ENCODE results near the gene SCAP.
A peak's percentile ranks its signal among the peaks of the same experiment; 100 is the strongest.

The SCAP gene

DNA sequence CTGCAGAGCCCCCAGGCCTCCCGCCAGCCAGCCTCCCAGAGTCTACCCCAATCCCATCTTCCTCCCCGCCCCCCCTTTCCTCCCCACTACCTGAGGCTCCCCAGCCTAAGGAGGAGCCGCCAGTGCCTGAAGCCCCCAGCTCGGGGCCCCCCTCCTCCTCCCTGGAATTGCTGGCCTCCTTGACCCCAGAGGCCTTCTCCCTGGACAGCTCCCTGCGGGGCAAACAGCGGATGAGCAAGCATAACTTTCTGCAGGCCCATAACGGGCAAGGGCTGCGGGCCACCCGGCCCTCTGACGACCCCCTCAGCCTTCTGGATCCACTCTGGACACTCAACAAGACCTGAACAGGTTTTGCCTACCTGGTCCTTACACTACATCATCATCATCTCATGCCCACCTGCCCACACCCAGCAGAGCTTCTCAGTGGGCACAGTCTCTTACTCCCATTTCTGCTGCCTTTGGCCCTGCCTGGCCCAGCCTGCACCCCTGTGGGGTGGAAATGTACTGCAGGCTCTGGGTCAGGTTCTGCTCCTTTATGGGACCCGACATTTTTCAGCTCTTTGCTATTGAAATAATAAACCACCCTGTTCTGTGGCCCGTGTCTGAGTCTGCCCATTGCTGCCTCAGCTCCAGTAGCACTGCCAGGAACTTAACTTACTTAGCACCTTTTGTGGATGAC, 62.8 kb downstream of the SCAP start:
- no peak for DNase-seq

DNA sequence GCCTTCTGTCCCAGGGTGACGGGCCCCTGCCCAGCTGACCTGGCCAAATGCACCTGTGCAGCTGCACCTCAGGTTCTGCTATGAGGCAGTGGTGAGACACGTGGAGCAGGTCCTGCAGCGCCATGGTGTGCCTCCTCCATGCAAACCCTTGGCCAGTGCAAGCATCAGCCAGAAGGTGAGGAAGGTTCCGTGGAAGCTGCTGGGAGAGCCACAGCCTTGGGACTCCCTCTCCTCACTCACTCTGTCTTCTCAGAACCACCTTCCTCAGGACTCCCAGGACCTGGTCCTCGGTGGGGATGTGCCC, 63.3 kb downstream of the SCAP start:
- no peak for DNase-seq

DNA sequence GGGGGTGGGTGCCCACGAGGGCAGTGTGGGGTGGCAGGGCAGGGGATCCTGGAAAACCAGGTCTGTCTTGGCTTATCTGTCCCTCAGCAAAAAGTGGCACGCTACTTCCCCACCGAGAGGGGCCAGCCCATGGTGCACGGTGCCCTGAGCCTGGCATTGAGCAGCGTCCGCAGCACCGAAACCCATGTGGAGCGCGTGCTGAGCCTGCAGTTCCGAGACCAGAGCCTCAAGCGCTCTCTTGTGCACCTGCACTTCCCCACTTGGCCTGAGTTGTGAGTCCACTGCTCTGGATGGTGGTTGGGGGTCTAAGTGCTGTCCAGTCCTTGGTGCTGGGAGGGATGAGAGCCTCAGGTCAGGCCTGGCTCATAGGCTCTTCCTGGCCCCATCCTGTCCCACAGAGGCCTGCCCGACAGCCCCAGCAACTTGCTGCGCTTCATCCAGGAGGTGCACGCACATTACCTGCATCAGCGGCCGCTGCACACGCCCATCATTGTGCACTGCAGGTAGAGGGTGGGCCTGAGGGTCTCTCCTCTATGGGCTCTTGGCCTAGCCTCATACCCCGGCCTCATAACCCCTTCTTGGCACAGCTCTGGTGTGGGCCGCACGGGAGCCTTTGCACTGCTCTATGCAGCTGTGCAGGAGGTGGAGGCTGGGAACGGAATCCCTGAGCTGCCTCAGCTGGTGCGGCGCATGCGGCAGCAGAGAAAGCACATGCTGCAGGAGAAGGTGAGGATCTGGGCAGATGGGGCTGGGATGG, 63.9 kb downstream of the SCAP start:
- no peak for DNase-seq

DNA sequence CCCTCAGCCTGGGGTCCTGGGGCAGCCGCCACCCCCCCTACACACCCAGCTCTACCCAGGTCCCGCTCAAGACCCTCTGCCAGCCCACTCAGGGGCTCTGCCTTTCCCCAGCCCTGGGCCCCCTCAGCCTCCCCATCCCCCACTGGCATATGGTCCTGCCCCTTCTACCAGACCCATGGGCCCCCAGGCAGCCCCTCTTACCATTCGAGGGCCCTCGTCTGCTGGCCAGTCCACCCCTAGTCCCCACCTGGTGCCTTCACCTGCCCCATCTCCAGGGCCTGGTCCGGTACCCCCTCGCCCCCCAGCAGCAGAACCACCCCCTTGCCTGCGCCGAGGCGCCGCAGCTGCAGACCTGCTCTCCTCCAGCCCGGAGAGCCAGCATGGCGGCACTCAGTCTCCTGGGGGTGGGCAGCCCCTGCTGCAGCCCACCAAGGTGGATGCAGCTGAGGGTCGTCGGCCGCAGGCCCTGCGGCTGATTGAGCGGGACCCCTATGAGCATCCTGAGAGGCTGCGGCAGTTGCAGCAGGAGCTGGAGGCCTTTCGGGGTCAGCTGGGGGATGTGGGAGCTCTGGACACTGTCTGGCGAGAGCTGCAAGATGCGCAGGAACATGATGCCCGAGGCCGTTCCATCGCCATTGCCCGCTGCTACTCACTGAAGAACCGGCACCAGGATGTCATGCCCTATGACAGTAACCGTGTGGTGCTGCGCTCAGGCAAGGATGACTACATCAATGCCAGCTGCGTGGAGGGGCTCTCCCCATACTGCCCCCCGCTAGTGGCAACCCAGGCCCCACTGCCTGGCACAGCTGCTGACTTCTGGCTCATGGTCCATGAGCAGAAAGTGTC, 64.7 kb downstream of the SCAP start:
- no peak for DNase-seq

DNA sequence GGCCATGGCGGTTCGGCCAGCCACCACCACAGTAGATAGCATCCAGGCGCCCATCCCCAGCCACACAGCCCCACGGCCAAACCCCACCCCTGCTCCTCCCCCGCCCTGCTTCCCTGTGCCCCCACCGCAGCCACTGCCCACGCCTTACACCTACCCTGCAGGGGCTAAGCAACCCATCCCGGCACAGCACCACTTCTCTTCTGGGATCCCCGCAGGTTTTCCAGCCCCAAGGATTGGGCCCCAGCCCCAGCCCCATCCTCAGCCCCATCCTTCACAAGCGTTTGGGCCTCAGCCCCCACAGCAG, 65.4 kb downstream of the SCAP start:
- no peak for DNase-seq

DNA sequence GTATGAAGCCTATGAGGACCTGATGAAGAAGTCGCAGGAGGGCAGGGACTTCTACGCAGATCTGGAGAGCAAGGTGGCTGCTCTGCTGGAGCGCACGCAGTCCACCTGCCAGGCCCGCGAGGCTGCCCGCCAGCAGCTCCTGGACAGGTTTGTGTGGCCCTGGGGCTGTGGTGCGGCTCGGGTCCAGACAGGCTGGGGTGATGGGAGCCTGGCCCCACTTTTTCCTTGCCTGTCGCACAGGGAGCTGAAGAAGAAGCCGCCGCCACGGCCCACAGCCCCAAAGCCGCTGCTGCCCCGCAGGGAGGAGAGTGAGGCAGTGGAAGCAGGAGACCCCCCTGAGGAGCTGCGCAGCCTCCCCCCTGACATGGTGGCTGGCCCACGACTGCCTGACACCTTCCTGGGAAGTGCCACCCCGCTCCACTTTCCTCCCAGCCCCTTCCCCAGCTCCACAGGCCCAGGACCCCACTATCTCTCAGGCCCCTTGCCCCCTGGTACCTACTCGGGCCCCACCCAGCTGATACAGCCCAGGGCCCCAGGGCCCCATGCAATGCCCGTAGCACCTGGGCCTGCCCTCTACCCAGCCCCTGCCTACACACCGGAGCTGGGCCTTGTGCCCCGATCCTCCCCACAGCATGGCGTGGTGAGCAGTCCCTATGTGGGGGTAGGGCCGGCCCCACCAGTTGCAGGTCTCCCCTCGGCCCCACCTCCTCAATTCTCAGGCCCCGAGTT, 65.9 kb downstream of the SCAP start:
- no peak for DNase-seq

DNA sequence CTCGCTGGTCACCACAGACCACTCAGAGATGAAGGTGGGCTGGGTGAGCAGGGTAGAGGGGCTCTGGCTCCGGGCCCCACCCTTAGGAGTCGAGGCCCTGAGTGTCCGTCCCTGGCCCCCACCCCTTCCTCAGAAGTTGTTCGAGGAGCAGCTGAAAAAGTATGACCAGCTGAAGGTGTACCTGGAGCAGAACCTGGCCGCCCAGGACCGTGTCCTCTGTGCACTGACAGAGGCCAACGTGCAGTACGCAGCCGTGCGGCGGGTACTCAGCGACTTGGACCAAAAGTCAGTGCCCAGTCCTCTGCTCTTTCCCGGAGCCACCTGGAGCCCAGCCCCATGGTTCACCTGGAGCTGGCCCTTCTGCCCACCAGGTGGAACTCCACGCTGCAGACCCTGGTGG, 66.5 kb downstream of the SCAP start:
- DNase-seq: no peak

DNA sequence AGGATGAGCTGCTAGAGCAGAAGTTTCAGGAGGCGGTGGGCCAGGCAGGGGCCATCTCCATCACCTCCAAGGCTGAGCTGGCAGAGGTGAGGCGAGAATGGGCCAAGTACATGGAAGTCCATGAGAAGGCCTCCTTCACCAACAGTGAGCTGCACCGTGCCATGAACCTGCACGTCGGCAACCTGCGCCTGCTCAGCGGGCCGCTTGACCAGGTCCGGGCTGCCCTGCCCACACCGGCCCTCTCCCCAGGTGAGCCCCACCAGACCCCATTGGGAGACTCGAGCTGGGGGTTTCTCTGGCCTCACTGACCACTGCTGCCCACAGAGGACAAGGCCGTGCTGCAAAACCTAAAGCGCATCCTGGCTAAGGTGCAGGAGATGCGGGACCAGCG, 66.9 kb downstream of the SCAP start:
- no peak for DNase-seq

DNA sequence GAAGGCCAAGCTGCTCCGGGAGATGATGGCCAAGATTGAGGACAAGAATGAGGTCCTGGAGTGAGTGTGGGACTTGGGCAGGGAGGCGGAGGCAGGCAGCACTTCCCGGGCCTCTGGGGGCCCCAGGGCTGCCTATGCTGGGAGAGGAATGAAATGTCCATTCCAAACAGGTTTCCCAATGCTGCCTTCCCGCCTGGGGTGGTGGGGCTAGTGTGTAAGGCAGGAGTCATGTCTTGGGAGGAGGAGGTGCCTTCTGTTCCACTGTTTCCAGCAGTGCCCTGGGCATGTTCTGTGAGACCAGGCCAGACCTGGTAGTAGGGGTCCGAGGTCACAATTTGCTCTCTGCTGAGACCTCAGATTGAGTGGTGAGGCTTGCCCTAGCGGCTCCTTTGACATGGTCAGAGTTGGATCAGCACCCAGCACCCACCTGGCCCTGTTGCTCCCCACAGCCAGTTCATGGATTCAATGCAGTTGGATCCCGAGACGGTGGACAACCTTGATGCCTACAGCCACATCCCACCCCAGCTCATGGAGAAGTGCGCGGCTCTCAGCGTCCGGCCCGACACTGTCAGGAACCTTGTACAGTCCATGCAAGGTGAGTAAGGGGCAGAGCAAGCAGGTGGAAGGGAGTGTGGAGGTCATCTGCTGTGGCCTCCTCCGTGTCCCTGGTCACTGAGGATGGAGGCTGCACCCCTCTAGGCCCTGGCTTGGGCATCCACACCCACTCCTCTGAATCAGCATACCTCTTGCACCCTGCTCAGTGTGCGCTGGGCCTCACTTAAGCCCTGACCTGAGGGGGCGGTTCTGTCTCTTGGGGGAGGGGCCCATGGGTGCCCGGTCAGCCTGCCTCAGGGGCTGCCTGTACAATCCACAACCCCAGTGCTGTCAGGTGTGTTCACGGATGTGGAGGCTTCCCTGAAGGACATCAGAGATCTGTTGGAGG, 67.6 kb downstream of the SCAP start:
- DNase-seq: no peak

DNA sequence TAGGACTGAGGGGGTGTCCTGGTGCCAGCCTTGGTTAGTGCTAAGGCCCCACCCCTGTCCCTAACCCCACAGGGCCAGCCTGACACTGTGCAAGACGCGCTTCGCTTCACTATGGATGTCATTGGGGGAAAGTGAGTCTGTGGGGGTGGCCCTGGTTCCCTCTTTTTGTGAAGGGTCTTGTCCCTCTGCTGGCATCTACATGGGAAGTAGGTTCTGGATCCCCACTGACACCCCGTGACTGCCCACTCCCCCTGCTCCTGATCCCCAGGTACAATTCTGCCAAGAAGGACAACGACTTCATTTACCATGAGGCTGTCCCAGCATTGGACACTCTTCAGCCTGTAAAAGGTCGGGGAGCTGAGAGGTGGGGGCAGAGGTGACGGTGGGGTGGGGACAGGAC, 68.5 kb downstream of the SCAP start:
- DNase-seq: no peak

DNA sequence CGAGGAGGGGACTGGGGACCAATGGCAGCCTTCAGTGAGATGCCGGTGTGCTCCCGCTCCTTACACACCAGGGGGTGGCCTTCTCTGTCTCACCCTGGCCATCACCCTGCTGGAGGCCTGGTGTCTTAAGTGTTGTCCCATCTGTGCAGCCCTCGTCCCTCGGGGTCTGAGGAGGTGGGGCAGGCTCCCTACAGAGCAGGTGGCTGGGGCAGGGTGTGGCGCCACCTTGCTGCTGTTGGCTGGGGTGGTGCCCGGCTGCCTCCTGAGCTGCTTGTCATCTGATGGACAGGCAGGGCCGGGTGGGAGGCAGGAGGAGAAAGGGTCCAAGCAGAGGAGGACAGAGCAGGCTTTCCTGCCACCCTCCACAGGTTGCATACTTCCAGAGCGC, 69.0 kb downstream of the SCAP start:
- no peak for DNase-seq

DNA sequence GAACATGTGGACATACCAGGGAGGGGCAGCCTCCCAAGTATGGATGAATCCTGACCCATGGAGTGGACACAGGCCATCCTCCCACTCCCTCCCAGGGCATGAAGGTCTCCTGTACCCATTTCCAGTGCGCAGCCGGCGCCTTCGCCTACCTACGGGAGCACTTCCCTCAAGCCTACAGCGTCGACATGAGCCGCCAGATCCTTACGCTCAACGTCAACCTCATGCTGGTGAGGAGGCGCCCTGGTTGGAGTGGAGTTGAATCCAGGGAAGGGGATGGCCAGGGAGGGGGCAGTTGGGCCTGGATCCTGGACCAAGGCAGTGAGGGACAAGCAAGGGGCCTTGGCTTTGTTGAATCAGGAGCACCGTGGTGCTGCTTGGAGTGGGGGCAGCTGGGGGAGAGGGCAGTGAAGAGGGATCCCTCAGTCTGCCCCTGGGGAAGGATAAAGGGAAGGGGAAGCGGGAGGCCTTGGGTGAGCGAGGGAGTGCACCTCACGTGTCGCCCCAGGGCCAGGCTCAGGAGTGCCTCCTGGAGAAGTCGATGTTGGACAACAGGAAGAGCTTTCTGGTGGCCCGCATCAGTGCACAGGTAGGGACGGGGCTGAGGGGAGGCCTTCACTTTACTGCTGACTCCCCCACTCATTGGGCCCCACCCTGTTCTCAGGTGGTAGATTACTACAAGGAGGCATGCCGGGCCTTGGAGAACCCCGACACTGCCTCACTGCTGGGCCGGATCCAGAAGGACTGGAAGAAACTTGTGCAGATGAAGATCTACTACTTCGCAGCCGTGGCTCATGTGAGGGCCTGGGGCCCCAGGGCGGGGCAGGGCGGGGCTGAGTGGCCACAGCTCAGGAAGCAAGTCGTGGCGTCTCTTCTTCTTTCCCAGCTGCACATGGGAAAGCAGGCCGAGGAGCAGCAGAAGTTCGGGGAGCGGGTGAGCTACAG, 69.7 kb downstream of the SCAP start:
- no peak for DNase-seq

DNA sequence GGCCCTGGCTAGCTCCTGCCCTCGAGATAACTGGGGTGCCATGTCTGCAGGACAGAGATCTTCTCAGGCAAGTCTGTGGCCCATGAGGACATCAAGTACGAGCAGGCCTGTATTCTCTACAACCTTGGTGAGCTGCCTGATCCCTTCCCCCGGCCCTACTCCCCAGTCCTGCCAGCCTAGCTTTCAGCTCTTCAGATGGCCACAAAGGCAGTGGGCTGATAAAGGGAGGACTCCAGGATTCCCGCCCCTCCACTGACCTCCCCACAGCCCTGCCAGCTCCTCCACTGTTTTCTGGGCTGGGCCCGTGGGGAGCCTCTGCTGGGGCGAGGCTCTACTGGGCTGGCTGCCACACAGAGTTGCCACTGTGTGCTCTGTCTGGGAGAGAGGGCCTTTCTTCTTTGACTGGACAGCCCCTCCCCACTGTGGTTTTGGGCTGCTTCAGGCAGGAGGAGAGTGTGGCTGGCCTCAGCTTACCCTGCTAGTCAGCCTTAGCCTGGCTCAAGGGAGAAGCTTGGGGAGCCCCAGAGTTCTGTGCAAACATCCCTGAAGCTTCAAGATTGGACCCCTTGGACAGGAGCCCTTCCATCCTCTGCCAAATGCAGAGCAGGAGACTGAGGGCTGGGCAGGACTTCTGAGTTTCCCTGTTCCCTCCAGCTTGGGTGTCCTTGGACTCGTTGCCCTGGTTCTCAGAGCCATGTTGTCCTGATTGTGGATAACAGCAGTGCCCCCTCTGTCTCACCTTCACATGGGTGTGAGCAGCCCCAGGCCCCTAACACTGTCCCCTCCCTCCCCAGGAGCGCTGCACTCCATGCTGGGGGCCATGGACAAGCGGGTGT, 70.6 kb downstream of the SCAP start:
- peak; percentile 82 for DNase-seq

DNA sequence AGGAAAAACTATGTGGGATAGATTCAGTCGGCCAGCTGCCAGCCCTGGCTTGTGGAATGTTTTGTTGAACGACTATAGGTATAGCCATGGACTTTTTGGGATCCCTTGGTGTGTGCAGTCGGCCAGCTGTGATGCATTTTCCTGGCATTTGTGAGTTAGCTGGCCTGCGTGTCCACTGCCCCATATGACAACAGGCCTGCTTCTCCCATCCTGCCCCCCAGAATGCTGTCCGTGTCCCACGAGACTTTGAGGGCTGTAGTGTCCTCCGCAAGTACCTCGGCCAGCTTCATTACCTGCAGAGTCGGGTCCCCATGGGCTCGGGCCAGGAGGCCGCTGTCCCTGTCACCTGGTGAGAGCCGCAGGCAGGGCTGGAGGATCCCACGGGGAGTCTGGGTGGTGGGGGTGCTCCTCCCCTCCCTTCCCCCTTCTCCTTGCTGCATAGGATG, 71.3 kb downstream of the SCAP start:
- DNase-seq: no peak

DNA sequence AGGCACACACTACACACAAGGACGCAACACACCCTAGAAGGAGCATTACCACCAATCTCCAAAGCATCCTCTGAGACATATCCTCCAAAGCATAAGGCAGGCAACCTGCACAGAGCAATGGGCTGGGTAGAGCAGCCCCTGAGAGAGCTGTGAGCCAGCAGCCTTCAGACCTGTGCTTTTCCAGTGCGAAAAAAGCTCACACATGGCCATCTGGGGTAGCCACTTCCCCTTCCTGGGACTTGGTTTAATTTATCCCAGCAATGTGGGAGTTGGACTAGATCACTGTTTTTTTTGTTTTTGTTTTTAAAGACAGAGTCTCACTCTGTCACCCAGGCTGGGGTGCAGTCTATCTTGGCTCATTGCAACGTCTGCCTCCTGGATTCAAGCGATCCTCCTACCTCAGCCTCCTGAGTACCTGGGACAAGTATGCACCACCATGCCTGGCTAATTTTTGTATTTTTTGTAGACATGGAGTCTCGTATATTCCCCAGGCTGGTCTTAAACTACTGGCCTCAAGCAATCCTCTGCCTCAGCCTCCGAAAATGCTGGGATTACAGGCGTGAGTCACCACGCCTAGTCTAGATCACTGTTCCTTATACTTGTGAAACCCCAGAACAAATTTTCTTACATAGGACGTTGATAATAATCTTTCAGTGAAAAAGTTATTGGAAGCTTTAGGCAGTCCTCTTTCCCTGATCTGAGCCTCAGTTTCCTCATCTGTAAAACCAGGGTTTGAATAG, 76.0 kb downstream of the SCAP start:
- DNase-seq: no peak

DNA sequence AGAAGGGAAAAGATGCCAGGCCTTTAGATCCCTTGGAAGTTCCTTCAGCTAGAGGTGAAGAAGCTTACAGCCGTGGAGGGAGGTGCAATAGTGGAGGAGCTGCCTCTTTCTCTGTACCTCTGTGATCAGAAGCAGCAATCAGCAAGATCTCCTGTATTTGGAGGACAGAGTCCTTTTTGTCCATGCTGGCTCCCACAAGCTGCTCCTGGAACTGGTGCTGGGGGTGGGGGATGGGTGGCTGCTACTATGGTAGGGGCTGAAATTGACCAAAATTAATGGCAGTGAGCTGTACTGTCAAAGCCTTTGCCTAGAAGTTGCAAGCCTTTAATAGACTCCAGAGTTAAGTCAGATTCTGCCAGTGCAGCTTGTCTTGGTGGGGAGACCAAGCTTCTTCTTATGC, 76.7 kb downstream of the SCAP start:
- DNase-seq: no peak

DNA sequence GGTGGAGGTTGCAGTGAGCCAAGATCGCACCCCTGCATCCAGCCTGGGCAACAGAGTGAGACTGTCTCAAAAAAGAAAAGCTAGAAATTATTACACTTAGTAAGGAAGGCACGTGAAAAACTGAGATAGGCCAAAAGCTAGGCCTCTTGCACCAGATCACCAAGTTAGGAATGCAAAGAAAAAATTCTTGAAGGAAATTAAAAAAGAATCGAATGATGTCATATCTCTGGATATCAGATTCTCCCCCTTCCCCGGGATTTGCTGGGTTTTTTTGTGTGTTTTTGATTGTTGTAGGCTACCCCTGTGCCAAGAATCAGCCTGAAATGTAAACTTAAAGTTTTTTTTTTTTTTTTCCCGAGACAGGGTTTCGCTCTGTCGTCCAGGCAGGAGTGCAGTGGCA, 77.5 kb downstream of the SCAP start:
- no peak for DNase-seq

DNA sequence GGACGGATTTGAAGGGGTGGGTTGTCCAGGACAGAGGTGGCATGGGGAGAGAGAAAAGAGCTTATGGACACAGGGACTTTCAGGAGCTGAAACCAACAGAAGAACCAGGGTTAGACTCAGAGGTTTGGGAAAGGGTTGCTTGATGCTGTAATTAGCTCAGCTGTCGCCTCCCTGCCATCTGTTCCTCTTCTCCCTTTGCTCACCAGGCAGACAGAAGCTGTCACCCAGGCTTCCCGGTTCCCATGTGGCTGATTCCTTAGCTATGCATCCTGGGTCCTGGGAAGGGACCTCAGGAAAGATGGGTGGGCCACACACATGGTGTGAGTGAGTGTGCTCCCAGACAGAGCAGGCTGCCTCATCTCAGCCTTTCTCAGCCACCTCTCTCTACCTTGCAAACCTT, 80.9 kb downstream of the SCAP start:
- DNase-seq: no peak

DNA sequence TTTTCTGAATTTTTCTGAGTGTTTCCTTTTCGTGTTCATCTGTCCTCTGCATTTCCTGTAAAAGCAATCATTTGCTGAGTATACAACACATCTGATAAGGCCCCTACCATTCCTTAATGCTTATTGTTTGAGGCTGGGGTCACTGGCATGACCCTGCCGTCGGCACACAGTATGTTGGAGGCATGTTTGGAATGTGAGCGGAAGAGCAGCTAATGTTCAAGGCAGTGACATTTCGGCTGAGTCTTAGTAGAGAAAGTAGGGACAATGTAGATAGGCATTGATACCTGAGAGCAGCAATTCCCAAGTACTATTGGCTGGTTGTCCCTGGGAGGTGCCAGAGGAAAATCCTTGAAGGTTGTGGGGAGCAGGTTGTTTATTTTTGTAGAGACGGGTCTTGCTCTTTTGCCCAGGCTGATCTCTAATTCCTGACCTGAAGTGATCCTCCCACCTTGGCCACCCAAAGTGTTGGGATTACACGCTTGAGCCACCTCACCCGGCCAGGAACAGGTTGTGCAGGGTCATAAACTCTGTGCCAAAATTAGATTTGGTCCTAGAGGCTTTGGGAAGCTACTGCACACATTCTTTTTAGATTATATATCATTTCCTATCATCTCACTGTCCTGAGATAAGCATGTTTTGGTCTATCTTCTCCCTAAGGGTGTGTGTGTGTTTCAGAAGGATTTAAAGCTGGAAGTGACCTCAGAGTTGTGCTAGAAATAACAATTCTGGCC, 81.4 kb downstream of the SCAP start:
- DNase-seq: no peak

Measured in left hindlimb (tissue), 1 donor.